Liver (tissue), 9 donors: ENCODE measurements around the gene IFIT3. TPM values are rescaled to one million over a fixed set of nuclear protein-coding genes. Genes with fewer than 3 reads are reported as not detected.

Experiments
- DNase-seq: peaks from one replicate; pipeline ENCODE4 v3.0.0-alpha.2; 2017; ENCODE audit warnings: low spot score
- H3K27ac ChIP-seq, 2 donors: one replicate each; pipeline ENCODE4 v1.7.0; 2013; ENCODE audit warnings: inconsistent platforms in 2 of 2, low read length in 2 of 2, control low read depth in 1 of 2, low read depth in 1 of 2, mild to moderate bottlenecking in 1 of 2
- H3K27me3 ChIP-seq, 4 donors: one replicate each; pipeline versions ENCODE4 v1.6.1 to v1.7.0; 2013; ENCODE audit warnings: low read length in 3 of 4, inconsistent platforms in 1 of 4, mild to moderate bottlenecking in 1 of 4, moderate library complexity in 1 of 4; ENCODE audit not compliant: control insufficient read depth in 4 of 4, insufficient read depth in 4 of 4
- H3K36me3 ChIP-seq, 4 donors: one replicate each; pipeline versions ENCODE4 v1.6.1 to v1.7.0; 2013; ENCODE audit warnings: low read length in 3 of 4, mild to moderate bottlenecking in 3 of 4, low read depth in 1 of 4, moderate library complexity in 1 of 4; ENCODE audit not compliant: control insufficient read depth in 4 of 4, insufficient read depth in 3 of 4
- H3K4me1 ChIP-seq, 4 donors: one replicate each; pipeline versions ENCODE4 v1.6.1 to v1.7.0; 2013; ENCODE audit warnings: low read length in 3 of 4, mild to moderate bottlenecking in 3 of 4, moderate library complexity in 1 of 4; ENCODE audit not compliant: control insufficient read depth in 4 of 4, insufficient read depth in 4 of 4
- H3K4me3 ChIP-seq, 3 donors: one replicate each; pipeline versions ENCODE4 v1.6.1 to v1.7.0; 2013; ENCODE audit warnings: low read length in 3 of 3, control low read depth in 1 of 3, low read depth in 1 of 3, mild to moderate bottlenecking in 1 of 3
- H3K9ac ChIP-seq, 2 donors: one replicate each; pipeline ENCODE4 v1.7.0; 2013; ENCODE audit warnings: low read length in 2 of 2, mild to moderate bottlenecking in 2 of 2, moderate library complexity in 2 of 2, control low read depth in 1 of 2, low read depth in 1 of 2
- H3K9me3 ChIP-seq, 4 donors: one replicate each; pipeline versions ENCODE4 v1.6.1 to v1.7.0; 2013; ENCODE audit warnings: low read length in 3 of 4; ENCODE audit not compliant: control insufficient read depth in 4 of 4
- ATF3 ChIP-seq: IDR thresholded peaks from 2 replicates; pipeline ENCODE4 v1.6.1; 2016; ENCODE audit warnings: antibody characterized with exemption
- CTCF ChIP-seq: fragments of 150-350 bp; IDR thresholded peaks from 2 replicates; pipeline ENCODE4 v1.5.1; 2017; ENCODE audit warnings: improper control_type of control experiment, low read depth, low read length; ENCODE audit not compliant: missing input control
- EGR1 ChIP-seq, 2 donors: IDR thresholded peaks; 2 replicates each; pipeline ENCODE4 v1.6.1; 2016 to 2018; ENCODE audit warnings: antibody characterized with exemption in 2 of 2, low read depth in 2 of 2
- FOXA1 ChIP-seq: IDR thresholded peaks from 2 replicates; pipeline ENCODE4 v1.6.1; 2016; ENCODE audit warnings: antibody characterized with exemption
- GABPA ChIP-seq, 2 donors: IDR thresholded peaks in 1 of 2; conservative IDR thresholded peaks in 1 of 2; 2 replicates each; pipeline ENCODE4 v1.6.1; 2016; ENCODE audit warnings: antibody characterized with exemption in 2 of 2, mild to moderate bottlenecking in 1 of 2, moderate library complexity in 1 of 2
- HNF4A ChIP-seq, 2 donors: conservative IDR thresholded peaks; 2 replicates each; pipeline ENCODE4 v1.6.1; 2016; ENCODE audit warnings: antibody characterized with exemption in 2 of 2, mild to moderate bottlenecking in 2 of 2
- HNF4G ChIP-seq: IDR thresholded peaks from 2 replicates; pipeline ENCODE4 v1.6.1; 2016; ENCODE audit warnings: antibody characterized with exemption
- MAX ChIP-seq: IDR thresholded peaks from 2 replicates; pipeline ENCODE4 v1.6.1; 2016; ENCODE audit warnings: antibody characterized with exemption
- NR2F2 ChIP-seq: IDR thresholded peaks from 2 replicates; pipeline ENCODE4 v1.6.1; 2016; ENCODE audit warnings: antibody characterized with exemption
- RAD21 ChIP-seq, 2 donors: IDR thresholded peaks; 2 replicates each; pipeline ENCODE4 v1.6.1; 2016; ENCODE audit warnings: antibody characterized with exemption in 2 of 2, mild to moderate bottlenecking in 2 of 2
- REST ChIP-seq: IDR thresholded peaks from 2 replicates; pipeline ENCODE4 v1.6.1; 2016; ENCODE audit warnings: antibody characterized with exemption, mild to moderate bottlenecking
- RXRA ChIP-seq, 2 donors: IDR thresholded peaks; 2 replicates each; pipeline ENCODE4 v1.6.1; 2017 to 2018; ENCODE audit warnings: antibody characterized with exemption in 2 of 2, mild to moderate bottlenecking in 1 of 2
- SP1 ChIP-seq: IDR thresholded peaks from 2 replicates; pipeline ENCODE4 v1.6.1; 2018; ENCODE audit warnings: antibody characterized with exemption, mild to moderate bottlenecking
- TAF1 ChIP-seq: conservative IDR thresholded peaks from 2 replicates; pipeline ENCODE4 v1.6.1; 2016; ENCODE audit warnings: antibody characterized with exemption, mild to moderate bottlenecking
- YY1 ChIP-seq: IDR thresholded peaks from 2 replicates; pipeline ENCODE4 v1.6.1; 2016; ENCODE audit warnings: antibody characterized with exemption, mild to moderate bottlenecking
- WGBS: extraction: QIAGEN DNeasy Blood & Tissue Kit; methylation state at CpG from one replicate; pipeline ENCODE4 v1.1.7; 2013; 5-methylcytosine and 5-hydroxymethylcytosine counted together
- polyA plus RNA-seq, 2 donors: library from polyadenylated mRNA; stranded (reverse) in 1 of 2; unstranded in 1 of 2; fragments of 200-250 nt in 1 of 2; fragments of >200 nt in 1 of 2; fragmentation: Nextera tagmentation in 1 of 2; extraction: Ambion mirVana in 1 of 2; gene quantifications; one replicate each; pipeline versions ENCODE4 v1.2.1 to v1.2.3, GENCODE V29; 2013 to 2015
- total RNA-seq, 2 donors: library from RNA; depleted of rRNA; stranded (reverse); fragments of >200 nt; gene quantifications; one replicate each; pipeline ENCODE4 v1.2.3, GENCODE V29; 2014
- donor health status: healthy.
- donor health status: healthy.
- donor health status: healthy.
- donor health status: healthy.
- donor health status: healthy.

Gene IFIT3
- total and polyA plus RNA-seq, 4 donors = 9.2 to 11.2 (median 10.4) TPM

GRCh38 chr10:89352802-89353201 lies 25.0 kb downstream of the IFIT3 start:
- H3K27me3 ChIP-seq = no peaks in the 10 kb centered on the region
- no peak for DNase-seq
- no peak overlapping the region for H3K4me3 ChIP-seq
- no peak overlapping the region for H3K9ac ChIP-seq
- H3K4me1 ChIP-seq = peaks cover 16 to 43% (median 29%) of the 10 kb centered on the region in 4 donors
- peak overlapping the region in 1 of 2 donors; percentile 88 for H3K27ac ChIP-seq
- TF ChIP-seq HNF4A (conservative IDR thresholded peaks at IDR 0.05) (no peak), NR2F2 (no peak), CTCF (no peak), GABPA (IDR thresholded peaks at IDR 0.05 in 1 of 2, conservative IDR thresholded peaks at IDR 0.05 in 1 of 2) (no peak), SP1 (no peak), RXRA (IDR thresholded peaks at IDR 0.05) (no peak), TAF1 (no peak), FOXA1 (no peak), RAD21 (IDR thresholded peaks at IDR 0.05) (no peak), REST (no peak), MAX (no peak), HNF4G (no peak), YY1 (no peak), ATF3 (no peak), EGR1 (IDR thresholded peaks at IDR 0.05; ENCODE audit: low read depth in 2 of 2) (no peak)
- WGBS = 71% methylated on average over 4 of the region's 4 CpGs
- H3K36me3 ChIP-seq = no peaks in the 10 kb centered on the region
- H3K9me3 ChIP-seq = no peaks in the 10 kb centered on the region

- Histone ChIP-seq H3K4me1 (peaks cover 7 to 20% (median 13%) of the 10 kb centered on the region in 4 donors), H3K36me3 (no peaks in the 10 kb centered on the region), H3K9ac (no peak overlapping the region), H3K4me3 (no peak overlapping the region), H3K27ac (no peak overlapping the region), H3K27me3 (no peaks in the 10 kb centered on the region), H3K9me3 (no peaks in the 10 kb centered on the region)
- no peak for DNase-seq
- 94% methylated on average over 2 of the region's 2 CpGs for WGBS
- no peak for TF ChIP-seq CTCF
- no peak for TF ChIP-seq GABPA (IDR thresholded peaks at IDR 0.05 in 1 of 2, conservative IDR thresholded peaks at IDR 0.05 in 1 of 2)
- TF ChIP-seq NR2F2 = peak; percentile 27
- peak in 1 of 2 donors; percentile 24 for TF ChIP-seq RXRA (IDR thresholded peaks at IDR 0.05)
Observed at GRCh38 chr10:89355394-89355931, 27.7 kb downstream of the IFIT3 start.
